GOT3 (cell line): ENCODE data around the gene TMA7B.

Source experiments
- DNase-seq: peaks from one replicate; lab custom pipeline; 2025; ENCODE audit warnings: mixed read lengths; lab: John Stamatoyannopoulos, UW

The TMA7B gene

GRCh38 chr22:39954584-39955055 lies 5.6 kb upstream of the TMA7B start:
- no peak for DNase-seq

- no peak for DNase-seq
Observed at GRCh38 chr22:39955675-39956074, 4.5 kb upstream of the TMA7B start.

- no peak for DNase-seq
Observed at GRCh38 chr22:39956932-39957664, 3.1 kb upstream of the TMA7B start.

GRCh38 chr22:39958009-39958711 lies 2.0 kb upstream of the TMA7B start:
- DNase-seq: no peak

GRCh38 chr22:39958949-39959639 lies 1.1 kb upstream of the TMA7B start:
- no peak for DNase-seq

GRCh38 chr22:39960791-39961746 lies 872 bp downstream of the TMA7B start:
- DNase-seq: no peak

- no peak for DNase-seq
Observed at GRCh38 chr22:39962071-39962470, 1.9 kb downstream of the TMA7B start.

- DNase-seq: no peak
Observed at GRCh38 chr22:39965748-39966147, 5.6 kb downstream of the TMA7B start.

GRCh38 chr22:39966470-39966869 lies 6.3 kb downstream of the TMA7B start:
- no peak for DNase-seq

GRCh38 chr22:39967103-39967829 lies 7.1 kb downstream of the TMA7B start:
- no peak for DNase-seq

GRCh38 chr22:39967996-39968972 lies 8.1 kb downstream of the TMA7B start:
- DNase-seq: no peak

- DNase-seq: no peak
Observed at GRCh38 chr22:39970742-39971141, 10.5 kb downstream of the TMA7B start.

- no peak for DNase-seq
Observed at GRCh38 chr22:39972641-39973040, 12.4 kb downstream of the TMA7B start.

GRCh38 chr22:39973656-39974055 lies 13.5 kb downstream of the TMA7B start:
- no peak for DNase-seq

- DNase-seq: no peak
Observed at GRCh38 chr22:39974065-39974464, 13.9 kb downstream of the TMA7B start.

- DNase-seq: no peak
Observed at GRCh38 chr22:39979048-39979447, 18.9 kb downstream of the TMA7B start.

GRCh38 chr22:39979458-39979857 lies 19.3 kb downstream of the TMA7B start:
- DNase-seq: no peak

GRCh38 chr22:39980596-39980995 lies 20.4 kb downstream of the TMA7B start:
- DNase-seq: no peak

GRCh38 chr22:39983346-39983745 lies 23.1 kb downstream of the TMA7B start:
- no peak for DNase-seq

GRCh38 chr22:39984006-39984405 lies 23.8 kb downstream of the TMA7B start:
- no peak for DNase-seq
